Measurements from ENCODE around the gene CYCS.

- TF ChIP-seq TOX (CRISPR knock-in tag; IDR thresholded peaks at IDR 0.05; ENCODE audit: borderline replicate concordance) (no peak), ZFP3 (CRISPR knock-in tag; IDR thresholded peaks at IDR 0.05) (no peak), PPARA (CRISPR knock-in tag; IDR thresholded peaks at IDR 0.05; ENCODE audit: borderline replicate concordance) (no peak), SNAI2 (CRISPR knock-in tag; IDR thresholded peaks at IDR 0.05) (no peak), ZNF8 (CRISPR knock-in tag; IDR thresholded peaks at IDR 0.05) (no peak), ZFP30 (CRISPR knock-in tag; IDR thresholded peaks at IDR 0.05) (no peak), ARNTL (CRISPR knock-in tag; IDR thresholded peaks at IDR 0.05; ENCODE audit: borderline replicate concordance, low read depth) (no peak), CREB5 (CRISPR knock-in tag; IDR thresholded peaks at IDR 0.05; ENCODE audit: low read depth) (no peak)
- TF ChIP-seq, protein P1, sequence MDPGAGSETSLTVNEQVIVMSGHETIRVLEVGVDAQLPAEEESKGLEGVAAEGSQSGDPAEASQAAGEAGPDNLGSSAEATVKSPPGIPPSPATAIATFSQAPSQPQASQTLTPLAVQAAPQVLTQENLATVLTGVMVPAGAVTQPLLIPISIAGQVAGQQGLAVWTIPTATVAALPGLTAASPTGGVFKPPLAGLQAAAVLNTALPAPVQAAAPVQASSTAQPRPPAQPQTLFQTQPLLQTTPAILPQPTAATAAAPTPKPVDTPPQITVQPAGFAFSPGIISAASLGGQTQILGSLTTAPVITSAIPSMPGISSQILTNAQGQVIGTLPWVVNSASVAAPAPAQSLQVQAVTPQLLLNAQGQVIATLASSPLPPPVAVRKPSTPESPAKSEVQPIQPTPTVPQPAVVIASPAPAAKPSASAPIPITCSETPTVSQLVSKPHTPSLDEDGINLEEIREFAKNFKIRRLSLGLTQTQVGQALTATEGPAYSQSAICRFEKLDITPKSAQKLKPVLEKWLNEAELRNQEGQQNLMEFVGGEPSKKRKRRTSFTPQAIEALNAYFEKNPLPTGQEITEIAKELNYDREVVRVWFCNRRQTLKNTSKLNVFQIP (CRISPR knock-in tag; IDR thresholded peaks at IDR 0.05; ENCODE audit: borderline replicate concordance, low read depth): no peak
These were observed 40.2 kb downstream of the CYCS start for GRCh38 chr7:25084821-25085220.
